SK-N-SH (cell line): ENCODE measurements around the gene ELN. TPM values are rescaled to one million over a fixed set of nuclear protein-coding genes. Genes with fewer than 3 reads are reported as not detected.

Source experiments
- CTCF ChIA-PET: fragments of 300-600, 350-600 bp; formaldehyde crosslinking; extraction: SDS; loops from one replicate; lab custom pipeline; 2021; lab: Yijun Ruan, JAX
- POLR2A ChIA-PET: fragments of 350-600 bp; sonication (Branson Sonifier 250); formaldehyde crosslinking; extraction: SDS; loops from one replicate; lab custom pipeline; 2020; ENCODE audit warnings: antibody characterized with exemption, inconsistent platforms; lab: Yijun Ruan, JAX
- DNase-seq: peaks from one replicate; pipeline ENCODE4 v3.0.0; 2012
- H2AFZ ChIP-seq: fragments of 200-600 bp; sonication (generic); 2 replicates; pipeline ENCODE4 v1.8.1; 2016; ENCODE audit warnings: antibody characterized with exemption, mild to moderate bottlenecking, low read depth
- H3F3A ChIP-seq: fragments of 200-600 bp; sonication (generic); replicated peaks from 2 replicates; pipeline ENCODE3; 2016; ENCODE audit warnings: antibody characterized with exemption, mild to moderate bottlenecking; ENCODE audit not compliant: insufficient read depth
- H3K27ac ChIP-seq, 2 experiments: fragments of 200-500 bp in 1 of 2; fragments of 200-600 bp in 1 of 2; sonication (Bioruptor generic) in 1 of 2; sonication (generic), shearing (Covaris generic) in 1 of 2; 2 replicates each; pipeline versions ENCODE4 v1.5.1 to v1.6.1; 2014 to 2016; ENCODE audit warnings: low read depth in 2 of 2, inconsistent platforms in 1 of 2, low read length in 1 of 2, mild to moderate bottlenecking in 1 of 2, mixed read lengths in 1 of 2
- H3K27me3 ChIP-seq: fragments of 200-600 bp; sonication (generic), shearing (Covaris generic); 2 replicates; pipeline ENCODE4 v1.6.1; 2016; ENCODE audit warnings: mixed run types; ENCODE audit not compliant: insufficient read depth
- H3K36me3 ChIP-seq, 2 experiments: fragments of 200-500 bp in 1 of 2; fragments of 200-600 bp in 1 of 2; sonication (Bioruptor generic) in 1 of 2; sonication (generic) in 1 of 2; replicated peaks in 1 of 2; 2 replicates each; pipeline versions ENCODE3 to v1.5.1; 2014 to 2016; ENCODE audit warnings: low read length in 1 of 2, mild to moderate bottlenecking in 1 of 2; ENCODE audit not compliant: insufficient read depth in 2 of 2, control insufficient read depth in 1 of 2
- H3K4me1 ChIP-seq, 2 experiments: fragments of 200-500 bp in 1 of 2; fragments of 200-600 bp in 1 of 2; sonication (Bioruptor generic) in 1 of 2; sonication (generic), shearing (Covaris generic) in 1 of 2; 2 replicates each; pipeline versions ENCODE4 v1.5.1 to v1.6.1; 2014 to 2016; ENCODE audit warnings: low read depth in 1 of 2, low read length in 1 of 2, mixed run types in 1 of 2; ENCODE audit not compliant: insufficient read depth in 2 of 2, control insufficient read depth in 1 of 2
- H3K4me2 ChIP-seq: fragments of 200-600 bp; sonication (generic), shearing (Covaris generic); 2 replicates; pipeline ENCODE4 v1.6.1; 2017; ENCODE audit warnings: mixed run types
- H3K4me3 ChIP-seq, 2 experiments: fragments of 200-500 bp in 1 of 2; fragments of 200-600 bp in 1 of 2; sonication (Bioruptor generic) in 1 of 2; sonication (generic), shearing (Covaris generic) in 1 of 2; 2 replicates each; pipeline versions ENCODE4 v1.5.1 to v1.8.1; 2014 to 2016; ENCODE audit warnings: low read depth in 2 of 2, inconsistent platforms in 1 of 2, low read length in 1 of 2, mild to moderate bottlenecking in 1 of 2, mixed read lengths in 1 of 2, moderate library complexity in 1 of 2
- H3K79me2 ChIP-seq: fragments of 200-600 bp; sonication (generic); 2 replicates; pipeline ENCODE4 v1.8.1; 2017; ENCODE audit warnings: mild to moderate bottlenecking; ENCODE audit not compliant: insufficient read depth
- H3K9ac ChIP-seq: fragments of 200-600 bp; sonication (generic); 2 replicates; pipeline ENCODE4 v1.6.1; 2017; ENCODE audit warnings: mixed run types
- H3K9me2 ChIP-seq: fragments of 200-600 bp; sonication (generic); 2 replicates; pipeline ENCODE4 v1.6.1; 2017; ENCODE audit warnings: mixed run types
- H3K9me3 ChIP-seq: fragments of 200-600 bp; sonication (generic); 2 replicates; pipeline ENCODE4 v1.6.1; 2017; ENCODE audit warnings: mixed run types, mild to moderate bottlenecking, moderate library complexity
- H4K20me1 ChIP-seq: fragments of 200-600 bp; sonication (generic); 2 replicates; pipeline ENCODE4 v1.6.1; 2017; ENCODE audit warnings: mild to moderate bottlenecking, mixed run types; ENCODE audit not compliant: insufficient read depth
- CTCF ChIP-seq: fragments of 200-600 bp; sonication (generic); IDR thresholded peaks from 2 replicates; pipeline ENCODE4 v1.6.1; 2017; ENCODE audit warnings: antibody characterized with exemption, mild to moderate bottlenecking, moderate library complexity
- FOXJ3 ChIP-seq: sonication (generic); formaldehyde crosslinking; IDR thresholded peaks from 2 replicates; pipeline ENCODE4 v1.5.1; 2020; ENCODE audit warnings: mild to moderate bottlenecking, missing genetic modification reagents
- GABPA ChIP-seq: IDR thresholded peaks from 2 replicates; pipeline ENCODE4 v1.4.0; 2012; ENCODE audit warnings: low read depth, mild to moderate bottlenecking
- IRF3 ChIP-seq: fragments of 150-350 bp; IDR thresholded peaks from 2 replicates; pipeline ENCODE4 v1.6.1; 2016; ENCODE audit warnings: mild to moderate bottlenecking, low read depth, low read length
- MXI1 ChIP-seq: IDR thresholded peaks from 2 replicates; pipeline ENCODE4 v1.6.1; 2012; ENCODE audit warnings: mild to moderate bottlenecking, low read depth, low read length, improper control_type of control experiment
- NRF1 ChIP-seq: IDR thresholded peaks from 2 replicates; pipeline ENCODE4 v1.6.1; 2012; ENCODE audit warnings: low read depth, mild to moderate bottlenecking, low read length
- POLR2AphosphoS5 ChIP-seq: IDR thresholded peaks from 2 replicates; pipeline ENCODE4 v1.6.1; 2012; ENCODE audit warnings: low read depth, low read length
- RAD21 ChIP-seq: IDR thresholded peaks from 2 replicates; pipeline ENCODE4 v1.6.1; 2012; ENCODE audit warnings: mild to moderate bottlenecking, low read length
- RCOR1 ChIP-seq: fragments of 150-350 bp; IDR thresholded peaks from 2 replicates; pipeline ENCODE4 v1.6.1; 2017; ENCODE audit warnings: antibody characterized with exemption, low read length
- RFX5 ChIP-seq: IDR thresholded peaks from 2 replicates; pipeline ENCODE4 v1.6.1; 2012; ENCODE audit warnings: mild to moderate bottlenecking, improper control_type of control experiment, low read length
- RXRA ChIP-seq: IDR thresholded peaks from 2 replicates; pipeline ENCODE4 v1.4.0; 2012; ENCODE audit warnings: low read depth, mild to moderate bottlenecking, borderline replicate concordance
- SIN3A ChIP-seq: IDR thresholded peaks from 2 replicates; pipeline ENCODE4 v1.6.1; 2012; ENCODE audit warnings: low read depth, mild to moderate bottlenecking, low read length, moderate library complexity, borderline replicate concordance
- TAF1 ChIP-seq: IDR thresholded peaks from 2 replicates; pipeline ENCODE4 v1.6.1; 2012; ENCODE audit warnings: low read depth, mild to moderate bottlenecking, low read length, moderate library complexity, borderline replicate concordance
- TCF12 ChIP-seq: IDR thresholded peaks from 2 replicates; pipeline ENCODE4 v1.4.0; 2012
- USF1 ChIP-seq: IDR thresholded peaks from 2 replicates; pipeline ENCODE4 v1.4.0; 2012; ENCODE audit warnings: low read depth, borderline replicate concordance
- USF2 ChIP-seq: fragments of 150-350 bp; IDR thresholded peaks from 2 replicates; pipeline ENCODE4 v1.6.1; 2017; ENCODE audit warnings: antibody characterized with exemption, low read length, low read depth, borderline replicate concordance
- YY1 ChIP-seq: IDR thresholded peaks from 2 replicates; pipeline ENCODE4 v1.4.0; 2012; ENCODE audit warnings: low read depth, mild to moderate bottlenecking
- ZBTB33 ChIP-seq: IDR thresholded peaks from 2 replicates; pipeline ENCODE4 v1.4.0; 2012; ENCODE audit warnings: low read depth, borderline replicate concordance
- WGBS: methylation state at CpG from one replicate; pipeline ENCODE4 v1.1.6; 2017; ENCODE audit warnings: low lambda C conversion rate; 5-methylcytosine and 5-hydroxymethylcytosine counted together
- polyA plus RNA-seq, 3 experiments: library from polyadenylated mRNA; depleted of rRNA; stranded (reverse); fragments of >200 nt; gene quantifications; 2 replicates each; pipeline ENCODE4 v1.2.3, GENCODE V29; 2012

The ELN gene
- polyA plus RNA-seq, 1 of the 3 experiments (the other 2 are of a cell fraction), result 12.5 TPM

- TF ChIP-seq ZBTB33, result no peak
- TF ChIP-seq TAF1, result peak; percentile 30; the same call in 1 of the 2 replicates
- no peak for TF ChIP-seq USF2
- no peak for TF ChIP-seq IRF3
- TF ChIP-seq YY1, result no peak
- no peak for TF ChIP-seq RFX5
- TF ChIP-seq USF1, result no peak
- TF ChIP-seq TCF12, result peak; percentile 4; the same call in 1 of the 2 replicates
Measured at GRCh38 chr7:74083928-74084721, 56.2 kb downstream of the ELN start (continued).

GRCh38 chr7:74084722-74085578 lies 57.0 kb downstream of the ELN start:
- H3K9ac ChIP-seq, result peak overlapping the region; percentile 97
- peaks cover 15 to 41% of the 10 kb centered on the region in 2 experiments for H3K36me3 ChIP-seq
- H3K4me2 ChIP-seq, result peak overlapping the region; percentile 98
- peak overlapping the region; percentile 57 to 98 for H3K4me3 ChIP-seq
- peaks cover 24% of the 10 kb centered on the region for H3F3A ChIP-seq
- POLR2A ChIA-PET, result interaction anchor here (0.7 to 2.1 kb wide), 5 partner anchors 9 to 89 kb away, joined by 3 to 12 read pairs (median 3); partner anchors contain the start of gene EIF4H
- H3K4me1 ChIP-seq, result peaks cover 16 to 20% of the 10 kb centered on the region in 2 experiments; a peak in 3 of 4 replicates
- H4K20me1 ChIP-seq, result no peaks in the 10 kb centered on the region
- 58% methylated on average over 5 of the region's 6 CpGs for WGBS
- no peaks in the 10 kb centered on the region for H3K27me3 ChIP-seq
- CTCF ChIA-PET, result interaction anchor here (1.1 to 1.5 kb wide), 2 partner anchors 58 to 316 kb away, joined by 4 to 6 read pairs; no protein-coding TSS in a partner anchor
- H3K79me2 ChIP-seq, result peaks cover 61% of the 10 kb centered on the region
- H2AFZ ChIP-seq, result no peak overlapping the region
- no peaks in the 10 kb centered on the region for H3K9me2 ChIP-seq
- DNase-seq, result peak; percentile 27
- no peaks in the 10 kb centered on the region for H3K9me3 ChIP-seq
- H3K27ac ChIP-seq, result peak overlapping the region; percentile 51 to 86
- TF ChIP-seq YY1, result no peak
- no peak for TF ChIP-seq MXI1
- no peak for TF ChIP-seq RXRA
- no peak for TF ChIP-seq ZBTB33
- no peak for TF ChIP-seq RAD21
- TF ChIP-seq GABPA, result no peak
- TF ChIP-seq SIN3A, result no peak
- no peak for TF ChIP-seq CTCF
- TF ChIP-seq POLR2AphosphoS5, result no peak
- no peak for TF ChIP-seq RCOR1
- TF ChIP-seq NRF1, result no peak
- no peak; the same call in 1 of the 2 replicates for TF ChIP-seq FOXJ3 (CRISPR knock-in tag)
